ENCODE measurements around the gene HADHB. TPM values are rescaled to one million over a fixed set of nuclear protein-coding genes. Genes with fewer than 3 reads are reported as not detected.
"Not testable (repeated sequence)": the region's sequence is repeated elsewhere in the genome, so short reads cannot be mapped to it uniquely, and the experiment has no call there.

The HADHB gene
- total RNA-seq, 1 donor from 2014 or later: 148 TPM

DNA sequence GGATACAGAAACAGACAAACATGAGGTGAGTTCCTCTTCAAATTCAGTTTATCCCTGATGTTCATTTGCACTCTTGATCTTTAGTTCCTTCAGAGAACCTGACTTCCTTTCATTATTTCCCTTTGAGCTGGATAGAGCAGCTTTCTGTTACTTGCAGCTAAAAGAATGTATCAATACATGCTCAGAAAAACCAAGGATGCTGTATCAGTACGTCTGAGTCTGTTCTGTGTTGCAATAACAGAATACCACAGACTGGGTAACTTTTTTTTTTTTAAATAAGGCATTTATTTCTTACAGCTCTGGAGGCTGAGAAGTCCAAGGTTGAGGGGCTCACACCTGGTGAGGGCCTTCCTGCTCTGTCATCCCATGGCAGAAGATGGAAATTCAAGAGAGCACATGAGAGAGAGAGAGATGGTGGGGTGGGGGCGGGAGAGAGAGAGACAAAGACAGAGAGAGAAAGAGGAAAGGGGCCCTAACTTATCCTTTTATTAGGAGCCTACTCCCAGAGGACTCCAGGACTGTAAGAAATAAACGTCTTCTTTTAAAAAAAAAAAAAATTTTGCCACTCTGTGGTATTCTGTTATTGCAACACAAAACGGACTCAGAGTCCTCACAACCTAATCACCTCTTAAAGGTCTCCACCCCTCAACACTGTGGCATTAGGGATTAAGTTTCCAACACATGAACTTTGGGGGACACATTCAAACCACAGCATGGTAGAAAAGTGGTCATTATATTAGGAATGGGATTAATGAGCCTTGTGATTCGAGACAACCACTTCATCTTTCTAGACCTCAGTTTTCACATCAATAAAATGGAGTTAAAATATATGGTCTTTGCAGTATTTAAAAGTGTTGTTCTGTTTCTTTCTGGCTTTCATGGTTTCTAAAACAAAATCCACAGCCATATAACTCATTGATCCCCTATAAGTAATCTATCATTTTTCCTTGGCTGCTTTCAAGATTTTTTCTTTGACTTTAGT lies 82.8 kb downstream of the HADHB start:
- DNase-seq (ENCODE audit: low read depth): no peak

DNA sequence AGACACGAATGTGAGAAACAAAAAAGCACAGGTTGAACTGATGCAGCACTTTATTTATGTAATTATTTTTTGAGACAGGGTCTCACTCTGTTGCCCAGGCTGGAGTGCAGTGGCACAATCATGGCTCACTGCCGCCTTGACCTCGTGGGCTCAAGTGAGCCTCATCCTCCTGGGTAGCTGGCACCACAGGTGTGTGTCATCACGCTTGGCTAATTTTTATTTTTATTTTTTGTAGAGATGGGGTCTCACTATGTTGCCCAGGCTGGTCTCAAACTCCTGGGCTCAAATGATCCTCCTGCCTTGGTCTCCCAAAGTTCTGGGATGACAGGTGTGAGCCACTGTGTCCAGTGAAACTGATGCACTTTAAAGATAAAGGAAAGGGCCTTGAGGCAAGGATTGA lies 84.3 kb downstream of the HADHB start:
- not testable (repeated sequence) for DNase-seq (ENCODE audit: low read depth)

DNA sequence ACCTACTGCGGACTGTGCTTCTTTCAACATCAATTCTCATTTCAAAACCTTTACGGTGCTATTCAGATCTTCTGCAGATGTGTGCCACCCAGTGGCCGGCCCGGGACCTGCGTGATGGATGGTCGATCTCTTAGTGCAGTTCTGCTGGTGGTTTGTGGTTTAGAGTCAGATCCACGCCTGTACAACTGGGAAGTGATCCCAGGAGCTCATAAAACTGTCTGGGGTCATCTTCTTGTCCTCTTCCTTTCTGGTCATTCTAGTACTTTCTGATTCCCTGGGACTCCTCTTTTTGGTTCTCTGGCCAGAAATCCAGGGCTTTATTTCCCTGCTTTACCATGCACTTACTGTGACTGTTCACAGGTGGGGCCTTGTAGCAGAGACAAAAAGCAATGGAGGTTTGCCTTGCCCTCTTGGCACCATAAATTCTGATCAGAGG lies 85.4 kb downstream of the HADHB start:
- DNase-seq (ENCODE audit: low read depth): peak; percentile 91

DNA sequence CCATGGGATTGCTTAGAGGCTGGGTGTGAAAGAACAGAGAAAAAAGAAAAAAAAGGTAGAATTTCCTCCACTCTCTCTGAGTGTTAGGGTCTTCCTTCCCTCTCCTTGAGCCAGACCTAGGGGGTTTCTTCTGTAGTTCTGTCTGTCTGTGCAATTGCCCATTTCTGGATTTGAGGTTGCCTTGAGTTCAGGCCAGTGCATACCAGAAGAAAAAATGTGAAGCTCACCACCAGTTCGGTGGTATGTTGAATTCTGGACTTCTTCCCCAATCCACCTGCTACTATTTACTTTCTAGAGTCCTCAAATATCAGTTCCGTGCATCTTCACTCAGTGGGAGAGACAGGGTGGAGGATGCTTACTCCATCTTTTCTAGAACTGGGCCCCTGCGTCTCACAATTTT lies 85.9 kb downstream of the HADHB start:
- no peak for DNase-seq (ENCODE audit: low read depth)

DNA sequence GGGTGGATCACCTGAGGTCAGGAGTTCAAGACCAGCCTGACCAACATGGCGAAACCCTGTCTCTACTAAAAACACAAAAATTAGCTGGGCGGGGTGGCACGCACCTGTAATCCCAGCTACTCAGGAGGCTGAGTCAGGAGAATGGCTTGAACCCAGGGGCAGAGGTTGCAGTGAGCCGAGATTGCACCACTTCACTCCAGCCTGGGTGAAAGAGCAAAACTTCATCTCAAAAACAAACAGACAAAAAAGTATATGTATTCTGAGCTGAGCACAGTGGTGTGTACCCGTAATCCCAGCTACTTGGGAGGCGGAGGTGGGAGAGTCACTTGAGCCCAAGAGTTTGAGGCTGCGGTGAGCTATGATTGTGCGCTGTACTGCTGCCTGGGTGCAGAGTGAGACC lies 86.6 kb downstream of the HADHB start:
- DNase-seq (ENCODE audit: low read depth): not testable (repeated sequence)

DNA sequence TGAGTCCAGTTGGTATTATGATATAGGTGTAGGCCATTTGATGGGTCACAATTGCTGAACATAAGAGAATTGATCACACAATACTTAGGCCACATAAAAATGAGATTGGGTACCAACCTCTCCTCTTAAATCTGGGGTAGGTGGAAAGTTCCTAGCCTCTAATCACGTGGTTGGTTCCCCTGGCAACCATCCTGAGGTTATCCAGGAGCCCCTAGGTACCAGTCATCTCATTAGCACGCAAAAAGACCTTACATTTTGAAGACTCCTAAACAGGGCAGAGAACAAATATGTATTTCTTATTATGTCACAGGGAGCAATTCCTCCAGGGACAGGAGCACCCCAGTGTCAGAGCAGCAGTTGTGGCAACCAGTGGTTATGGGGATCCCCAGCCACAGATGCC lies 88.6 kb downstream of the HADHB start:
- DNase-seq (ENCODE audit: low read depth): no peak

DNA sequence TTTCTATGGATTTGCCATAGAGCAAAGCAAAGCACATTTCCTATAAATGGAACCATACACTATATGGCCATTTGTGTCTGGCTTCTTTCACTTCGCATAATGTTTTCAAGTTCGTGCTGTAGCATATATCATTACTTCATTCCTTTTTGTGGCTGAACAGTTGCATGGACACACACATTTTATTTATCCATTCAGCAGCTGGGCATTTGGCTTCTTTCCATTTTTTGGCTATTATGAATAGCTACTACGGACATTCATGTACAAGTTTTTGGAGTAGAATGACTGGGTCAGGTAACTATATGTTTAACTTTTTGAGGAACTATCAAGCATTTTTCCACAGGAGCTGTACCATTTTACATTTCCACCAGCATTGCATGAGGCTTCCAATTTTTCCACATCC lies 90.5 kb downstream of the HADHB start:
- DNase-seq (ENCODE audit: low read depth): peak; percentile 56

DNA sequence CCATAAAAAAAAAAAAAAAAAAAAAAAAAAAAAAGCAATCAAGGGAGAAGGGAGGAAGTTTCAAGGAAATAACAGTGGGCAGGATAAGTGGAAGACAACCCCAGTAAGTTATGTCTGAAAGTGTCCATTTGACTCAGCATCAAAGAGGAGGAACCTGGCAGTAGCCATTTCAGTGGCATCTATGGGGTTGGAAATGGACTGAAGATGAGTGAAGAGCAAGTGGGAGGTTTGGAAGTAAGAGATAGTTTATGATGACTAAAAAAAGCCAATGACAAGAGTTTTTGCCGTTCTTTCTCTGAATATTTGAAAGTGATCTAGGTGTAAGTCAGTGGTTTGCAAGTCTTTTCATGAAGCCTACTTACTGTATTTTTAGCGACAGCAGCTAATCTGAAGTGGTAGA lies 92.0 kb downstream of the HADHB start:
- DNase-seq (ENCODE audit: low read depth): no peak

DNA sequence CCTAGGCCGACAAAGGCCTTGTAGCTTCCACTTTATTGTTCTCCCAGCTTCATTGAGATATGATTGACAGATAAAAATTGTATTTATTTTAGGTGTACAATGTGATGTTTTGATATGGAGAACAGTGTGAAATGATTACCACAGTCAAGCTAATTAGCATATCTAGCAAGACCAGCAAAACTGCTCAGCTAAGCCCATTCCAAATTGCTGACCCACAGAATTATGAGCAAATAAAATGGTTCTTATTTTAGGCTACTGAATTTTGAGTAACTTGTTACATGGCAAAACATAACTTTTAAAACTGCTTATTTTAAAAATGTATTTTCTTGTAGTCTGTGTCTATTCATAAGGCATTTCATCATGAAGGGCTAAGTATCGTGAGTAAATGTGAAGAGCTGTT lies 92.6 kb downstream of the HADHB start:
- no peak for DNase-seq (ENCODE audit: low read depth)

Other genes starting within 250 kb of the HADHB start
- 139 and 157 TPM in 2 replicates for gene RAB10, start 210.9 kb upstream of the HADHB start, total RNA-seq
- 0.86 and 1.2 TPM in 2 replicates for gene GAREM2, start 71.9 kb upstream of the HADHB start, total RNA-seq
- gene HADHA, start 307 bp upstream of the HADHB start, total RNA-seq: 137 and 140 TPM in 2 replicates
- 37.8 and 53.1 TPM in 2 replicates for gene SELENOI, start 101.2 kb downstream of the HADHB start, total RNA-seq
- 1.1 TPM in 1 of 2 replicates, not detected in the other for gene ADGRF3, start 101.8 kb downstream of the HADHB start, total RNA-seq
- gene DRC1, start 157.0 kb downstream of the HADHB start, total RNA-seq: 0.21 TPM in 1 of 2 replicates, not detected in the other
- 33.8 and 42.5 TPM in 2 replicates for gene OTOF, start 233.2 kb downstream of the HADHB start, total RNA-seq

All from myocyte (in vitro differentiated cells).